ENCODE measurements around the gene RAB34.

RAB34 gene

GRCh38 chr17:28682655-28683054 lies 35.0 kb downstream of the RAB34 start:
- Histone ChIP-seq H3K9me3 (ENCODE audit: control insufficient read depth in 2 of 2, low read length in 2 of 2) (no peaks in the 10 kb centered on the region), H3K9ac (ENCODE audit: low read depth in 1 of 2, low read length in 2 of 2) (no peak overlapping the region), H3K27ac (ENCODE audit: low read depth in 2 of 2, low read length in 2 of 2) (no peak overlapping the region), H3K27me3 (ENCODE audit: control insufficient read depth in 2 of 2, insufficient read depth in 2 of 2, low read length in 2 of 2) (no peaks in the 10 kb centered on the region), H3K4me3 (ENCODE audit: low read length in 2 of 2) (no peak overlapping the region), H3K4me1 (ENCODE audit: control insufficient read depth in 2 of 2, insufficient read depth in 2 of 2, low read length in 2 of 2) (no peaks in the 10 kb centered on the region), H3K36me3 (ENCODE audit: control insufficient read depth in 2 of 2, insufficient read depth in 2 of 2, low read length in 2 of 2) (peaks cover 77 to 87% of the 10 kb centered on the region in 2 donors)

- Histone ChIP-seq H3K4me1 (ENCODE audit: control insufficient read depth in 2 of 2, insufficient read depth in 2 of 2, low read length in 2 of 2) (no peaks in the 10 kb centered on the region), H3K36me3 (ENCODE audit: control insufficient read depth in 2 of 2, insufficient read depth in 2 of 2, low read length in 2 of 2) (peaks cover 74 to 86% of the 10 kb centered on the region in 2 donors), H3K9ac (ENCODE audit: low read depth in 1 of 2, low read length in 2 of 2) (no peak overlapping the region), H3K27me3 (ENCODE audit: control insufficient read depth in 2 of 2, insufficient read depth in 2 of 2, low read length in 2 of 2) (no peaks in the 10 kb centered on the region), H3K4me3 (ENCODE audit: low read length in 2 of 2) (no peak overlapping the region), H3K9me3 (ENCODE audit: control insufficient read depth in 2 of 2, low read length in 2 of 2) (no peaks in the 10 kb centered on the region), H3K27ac (ENCODE audit: low read depth in 2 of 2, low read length in 2 of 2) (no peak overlapping the region)
Measured at GRCh38 chr17:28675980-28676379, 41.7 kb downstream of the RAB34 start.

GRCh38 chr17:28675490-28675889 lies 42.2 kb downstream of the RAB34 start:
- Histone ChIP-seq H3K27me3 (ENCODE audit: control insufficient read depth in 2 of 2, insufficient read depth in 2 of 2, low read length in 2 of 2) (no peaks in the 10 kb centered on the region), H3K4me3 (ENCODE audit: low read length in 2 of 2) (no peak overlapping the region), H3K9ac (ENCODE audit: low read depth in 1 of 2, low read length in 2 of 2) (no peak overlapping the region), H3K4me1 (ENCODE audit: control insufficient read depth in 2 of 2, insufficient read depth in 2 of 2, low read length in 2 of 2) (no peaks in the 10 kb centered on the region), H3K27ac (ENCODE audit: low read depth in 2 of 2, low read length in 2 of 2) (no peak overlapping the region), H3K9me3 (ENCODE audit: control insufficient read depth in 2 of 2, low read length in 2 of 2) (no peaks in the 10 kb centered on the region), H3K36me3 (ENCODE audit: control insufficient read depth in 2 of 2, insufficient read depth in 2 of 2, low read length in 2 of 2) (peaks cover 74 to 85% of the 10 kb centered on the region in 2 donors)

GRCh38 chr17:28669918-28670317 lies 47.8 kb downstream of the RAB34 start:
- Histone ChIP-seq H3K9me3 (ENCODE audit: control insufficient read depth in 2 of 2, low read length in 2 of 2) (no peaks in the 10 kb centered on the region), H3K4me1 (ENCODE audit: control insufficient read depth in 2 of 2, insufficient read depth in 2 of 2, low read length in 2 of 2) (no peaks in the 10 kb centered on the region), H3K4me3 (ENCODE audit: low read length in 2 of 2) (no peak overlapping the region), H3K27me3 (ENCODE audit: control insufficient read depth in 2 of 2, insufficient read depth in 2 of 2, low read length in 2 of 2) (no peaks in the 10 kb centered on the region), H3K9ac (ENCODE audit: low read depth in 1 of 2, low read length in 2 of 2) (no peak overlapping the region), H3K36me3 (ENCODE audit: control insufficient read depth in 2 of 2, insufficient read depth in 2 of 2, low read length in 2 of 2) (peaks cover 43 to 54% of the 10 kb centered on the region in 2 donors), H3K27ac (ENCODE audit: low read depth in 2 of 2, low read length in 2 of 2) (no peak overlapping the region)

- Histone ChIP-seq H3K9ac (ENCODE audit: low read depth in 1 of 2, low read length in 2 of 2) (no peak overlapping the region), H3K4me1 (ENCODE audit: control insufficient read depth in 2 of 2, insufficient read depth in 2 of 2, low read length in 2 of 2) (peaks cover 7% of the 10 kb centered on the region in 2 donors), H3K9me3 (ENCODE audit: control insufficient read depth in 2 of 2, low read length in 2 of 2) (no peaks in the 10 kb centered on the region), H3K27me3 (ENCODE audit: control insufficient read depth in 2 of 2, insufficient read depth in 2 of 2, low read length in 2 of 2) (no peaks in the 10 kb centered on the region), H3K27ac (ENCODE audit: low read depth in 2 of 2, low read length in 2 of 2) (no peak overlapping the region), H3K4me3 (ENCODE audit: low read length in 2 of 2) (no peak overlapping the region), H3K36me3 (ENCODE audit: control insufficient read depth in 2 of 2, insufficient read depth in 2 of 2, low read length in 2 of 2) (peaks cover 23 to 34% of the 10 kb centered on the region in 2 donors)
Measured at GRCh38 chr17:28667870-28668269, 49.8 kb downstream of the RAB34 start.

GRCh38 chr17:28665994-28666393 lies 51.7 kb downstream of the RAB34 start:
- peaks cover 11 to 13% of the 10 kb centered on the region in 2 donors for H3K4me1 ChIP-seq (ENCODE audit: control insufficient read depth in 2 of 2, insufficient read depth in 2 of 2, low read length in 2 of 2)
- peaks cover 9 to 18% of the 10 kb centered on the region in 2 donors for H3K36me3 ChIP-seq (ENCODE audit: control insufficient read depth in 2 of 2, insufficient read depth in 2 of 2, low read length in 2 of 2)

More at GRCh38 chr17:28665994-28666393, 51.7 kb downstream of the RAB34 start:
- no peak overlapping the region for H3K27ac ChIP-seq (ENCODE audit: low read depth in 2 of 2, low read length in 2 of 2)
- no peaks in the 10 kb centered on the region for H3K9me3 ChIP-seq (ENCODE audit: control insufficient read depth in 2 of 2, low read length in 2 of 2)
- H3K27me3 ChIP-seq (ENCODE audit: control insufficient read depth in 2 of 2, insufficient read depth in 2 of 2, low read length in 2 of 2): no peaks in the 10 kb centered on the region
- no peak overlapping the region for H3K4me3 ChIP-seq (ENCODE audit: low read length in 2 of 2)
- no peak overlapping the region for H3K9ac ChIP-seq (ENCODE audit: low read depth in 1 of 2, low read length in 2 of 2)

All from mucosa of rectum (tissue), 2 donors.